Measurements from ENCODE around the gene CCDC90B. TPM values are rescaled to one million over a fixed set of nuclear protein-coding genes. Genes with fewer than 3 reads are reported as not detected.

The CCDC90B gene
- total RNA-seq, 2 donors from 2014 or later = 20.9 to 24.0 TPM

- no peak overlapping the region for H3K4me3 ChIP-seq
- no peak overlapping the region for H3K27ac ChIP-seq
- no peak for DNase-seq (ENCODE audit: low spot score)
- no peaks in the 10 kb centered on the region for H3K36me3 ChIP-seq
- no peak for TF ChIP-seq CTCF (IDR thresholded peaks at IDR 0.05)
- no peaks in the 10 kb centered on the region for H3K27me3 ChIP-seq
- H3K4me1 ChIP-seq = peaks cover 0 to 4% of the 10 kb centered on the region in 2 donors
- no peaks in the 10 kb centered on the region for H3K9me3 ChIP-seq
These were observed 48.1 kb downstream of the CCDC90B start for GRCh38 chr11:83238111-83238510.

GRCh38 chr11:83235825-83236224 is 50.3 kb downstream of the CCDC90B start:
- Histone ChIP-seq H3K36me3 (no peaks in the 10 kb centered on the region), H3K4me1 (peaks cover 0 to 4% of the 10 kb centered on the region in 2 donors), H3K27ac (no peak overlapping the region), H3K27me3 (no peaks in the 10 kb centered on the region), H3K9me3 (no peaks in the 10 kb centered on the region), H3K4me3 (no peak overlapping the region)
- DNase-seq (ENCODE audit: low spot score) = no peak
- TF ChIP-seq CTCF (IDR thresholded peaks at IDR 0.05) = no peak

GRCh38 chr11:83223457-83223856 is 62.7 kb downstream of the CCDC90B start:
- H3K4me1 ChIP-seq = no peaks in the 10 kb centered on the region
- no peaks in the 10 kb centered on the region for H3K9me3 ChIP-seq
- no peak for TF ChIP-seq CTCF (IDR thresholded peaks at IDR 0.05)
- DNase-seq (ENCODE audit: low spot score) = no peak
- no peak overlapping the region for H3K27ac ChIP-seq
- H3K36me3 ChIP-seq = no peaks in the 10 kb centered on the region
- H3K27me3 ChIP-seq = no peaks in the 10 kb centered on the region
- H3K4me3 ChIP-seq = no peak overlapping the region

- Histone ChIP-seq H3K27ac (no peak overlapping the region), H3K27me3 (no peaks in the 10 kb centered on the region), H3K9me3 (no peaks in the 10 kb centered on the region), H3K4me3 (no peak overlapping the region), H3K4me1 (no peaks in the 10 kb centered on the region), H3K36me3 (no peaks in the 10 kb centered on the region)
- no peak for TF ChIP-seq CTCF (IDR thresholded peaks at IDR 0.05)
- no peak for DNase-seq (ENCODE audit: low spot score)
These were observed 63.7 kb downstream of the CCDC90B start for GRCh38 chr11:83222499-83222898.

- no peak for TF ChIP-seq CTCF (IDR thresholded peaks at IDR 0.05)
- Histone ChIP-seq H3K36me3 (no peaks in the 10 kb centered on the region), H3K27ac (no peak overlapping the region), H3K4me1 (no peaks in the 10 kb centered on the region), H3K27me3 (no peaks in the 10 kb centered on the region), H3K9me3 (no peaks in the 10 kb centered on the region), H3K4me3 (no peak overlapping the region)
- no peak for DNase-seq (ENCODE audit: low spot score)
These were observed 64.5 kb downstream of the CCDC90B start for GRCh38 chr11:83221694-83222093.

- H3K9me3 ChIP-seq = no peaks in the 10 kb centered on the region
- no peaks in the 10 kb centered on the region for H3K4me1 ChIP-seq
- H3K4me3 ChIP-seq = no peak overlapping the region
- DNase-seq (ENCODE audit: low spot score) = no peak
- no peaks in the 10 kb centered on the region for H3K36me3 ChIP-seq
- H3K27me3 ChIP-seq = no peaks in the 10 kb centered on the region
- no peak for TF ChIP-seq CTCF (IDR thresholded peaks at IDR 0.05)
- no peak overlapping the region for H3K27ac ChIP-seq
These were observed 65.9 kb downstream of the CCDC90B start for GRCh38 chr11:83220260-83220659.

Data from right atrium auricular region (tissue), 2 donors.